CD4-positive, alpha-beta T cell (primary cell): Measurements from ENCODE around the gene LEKR1. TPM values are rescaled to one million over a fixed set of nuclear protein-coding genes. Genes with fewer than 3 reads are reported as not detected.
A peak's percentile ranks its signal among the peaks of the same experiment; 100 is the strongest.

ENCODE experiments used
- ATAC-seq: fragments of 200-7000 bp; cut with Tn5 transposase; one replicate; pipeline ENCODE4 v1.10.0; 2022; ENCODE audit warnings: mild to moderate bottlenecking; ENCODE audit not compliant: poor library complexity
- CTCF ChIA-PET: fragments of 350-600 bp; sonication (Branson Sonifier 250); formaldehyde crosslinking; loops from one replicate; lab custom pipeline; 2021; ENCODE audit warnings: antibody characterized with exemption, inconsistent platforms; lab: Charles Lee
- POLR2A ChIA-PET: fragments of 350-600 bp; sonication (Branson Sonifier 250); formaldehyde crosslinking; loops from one replicate; lab custom pipeline; 2021; ENCODE audit warnings: antibody characterized with exemption, inconsistent platforms; lab: Charles Lee
- DNase-seq, 14 experiments: peaks; one replicate each; pipeline ENCODE4 v3.0.0-alpha.2; 2013 to 2020; ENCODE audit warnings: mixed read lengths in 2 of 14
- H3K27ac ChIP-seq, 2 donors: one replicate each; pipeline versions ENCODE4 v1.5.1 to v1.7.0; 2013; ENCODE audit warnings: low read length in 2 of 2, low read depth in 1 of 2, mild to moderate bottlenecking in 1 of 2
- H3K27me3 ChIP-seq, 2 experiments: 1 replicate in 1 of 2; 2 replicates in 1 of 2; pipeline versions ENCODE4 v1.6.1 to v1.7.0; 2013; ENCODE audit warnings: low read length in 2 of 2, control low read depth in 1 of 2, mild to moderate bottlenecking in 1 of 2, moderate library complexity in 1 of 2; ENCODE audit not compliant: insufficient read depth in 2 of 2, control insufficient read depth in 1 of 2
- H3K36me3 ChIP-seq: one replicate; pipeline ENCODE4 v1.6.1; 2013; ENCODE audit warnings: low read length, control low read depth; ENCODE audit not compliant: insufficient read depth
- H3K4me1 ChIP-seq: one replicate; pipeline ENCODE4 v1.6.1; 2013; ENCODE audit warnings: low read length, control low read depth; ENCODE audit not compliant: insufficient read depth
- H3K4me3 ChIP-seq: one replicate; pipeline ENCODE4 v1.5.1; 2013; ENCODE audit warnings: mild to moderate bottlenecking, low read length, moderate library complexity
- H3K9me3 ChIP-seq, 2 experiments: 1 replicate in 1 of 2; 2 replicates in 1 of 2; pipeline versions ENCODE4 v1.6.1 to v1.7.0; 2013; ENCODE audit warnings: low read length in 2 of 2, mild to moderate bottlenecking in 2 of 2, control low read depth in 1 of 2, moderate library complexity in 1 of 2; ENCODE audit not compliant: control insufficient read depth in 1 of 2, insufficient read depth in 1 of 2
- H3K27ac Mint-ChIP-seq: one replicate; pipeline ENCODE4 v1.8.0; 2020; ENCODE audit warnings: mixed read lengths
- H3K27me3 Mint-ChIP-seq: one replicate; pipeline ENCODE4 v1.8.0; 2021; ENCODE audit warnings: mixed read lengths
- H3K36me3 Mint-ChIP-seq: one replicate; pipeline ENCODE4 v1.8.0; 2021; ENCODE audit warnings: low read depth, mixed read lengths
- H3K4me1 Mint-ChIP-seq: one replicate; pipeline ENCODE4 v1.8.0; 2021; ENCODE audit warnings: low read depth, mixed read lengths
- H3K4me3 Mint-ChIP-seq: one replicate; pipeline ENCODE4 v1.8.0; 2020; ENCODE audit warnings: mild to moderate bottlenecking, mixed read lengths
- H3K9me3 Mint-ChIP-seq: one replicate; pipeline ENCODE4 v1.8.0; 2020; ENCODE audit warnings: mixed read lengths
- CTCF ChIP-seq: fragments of 200-600 bp; IDR thresholded peaks from one replicate; pipeline ENCODE4 v1.8.0; 2022; ENCODE audit warnings: antibody characterized with exemption, mild to moderate bottlenecking
- intact Hi-C, 2 experiments: fragments of 100-400 bp; cut with DNase I in 1 of 2; cut with micrococcal nuclease in 1 of 2; formaldehyde crosslinking; loops; one replicate each; pipeline versions ENCODE4 v1.15.1 to v1.9.0; 2023 to 2025; cut with DNase I, micrococcal nuclease
- total RNA-seq, 174 experiments: library from RNA in 2 of 174; stranded (reverse) in 2 of 174; gene quantifications; one replicate each; pipeline ENCODE4 v1.2.3 and lab custom pipeline; 2021 to 2026

Gene LEKR1
- total RNA-seq, 2 experiments from 2014 or later, result 0.77 to 1.0 TPM

- DNase-seq (no peak), ATAC-seq (no peak)
- H3K27ac Mint-ChIP-seq, result peak overlapping the region; percentile 58
- peak overlapping the region; percentile 90 for H3K4me3 Mint-ChIP-seq
- no peak overlapping the region for H3K4me3 ChIP-seq
- ChIA-PET POLR2A (interaction anchor here (2.3 to 5.2 kb wide), 4 partner anchors 42 to 532 kb away, joined by 42 to 71 read pairs (median 46); partner anchors contain the start of genes CCNL1, SSR3 and TIPARP), CTCF (interaction anchor here (1.1 to 2.6 kb wide), 2 partner anchors 43 to 50 kb away, joined by 4 to 20 read pairs; no protein-coding TSS in a partner anchor)
- no peaks in the 10 kb centered on the region for H3K9me3 Mint-ChIP-seq
- peaks cover 32% of the 10 kb centered on the region for H3K4me1 ChIP-seq
- no peaks in the 10 kb centered on the region for H3K9me3 ChIP-seq
- H3K27ac ChIP-seq, result no peak overlapping the region
- no peaks in the 10 kb centered on the region for H3K27me3 Mint-ChIP-seq
- H3K36me3 Mint-ChIP-seq, result no peaks in the 10 kb centered on the region
- H3K4me1 Mint-ChIP-seq, result peaks cover 20% of the 10 kb centered on the region
- H3K36me3 ChIP-seq, result no peaks in the 10 kb centered on the region
- H3K27me3 ChIP-seq, result no peaks in the 10 kb centered on the region
- no peak for TF ChIP-seq CTCF
- intact Hi-C loops, result loop anchor here (2.0 to 5.0 kb wide), 4 partner anchors 270 to 535 kb away; partner anchors contain the start of gene SSR3 (in 1 of the 2)
Observed at GRCh38 chr3:157087373-157087772, 261.2 kb downstream of the LEKR1 start.

- no peaks in the 10 kb centered on the region for H3K9me3 Mint-ChIP-seq
- H3K4me1 Mint-ChIP-seq, result peaks cover 20% of the 10 kb centered on the region
- no peak for DNase-seq
- Histone ChIP-seq H3K9me3 (no peaks in the 10 kb centered on the region), H3K4me3 (peak overlapping the region; percentile 71), H3K36me3 (no peaks in the 10 kb centered on the region), H3K27ac (peak overlapping the region; percentile 92 to 93), H3K4me1 (peaks cover 28% of the 10 kb centered on the region), H3K27me3 (no peaks in the 10 kb centered on the region)
- intact Hi-C loops, result loop anchor here (2.0 to 5.0 kb wide), 5 partner anchors 271 to 536 kb away; partner anchors contain the start of genes SSR3 (in 1 of the 2) and TIPARP (in 1 of the 2)
- ATAC-seq, result no peak
- ChIA-PET POLR2A (interaction anchor here (0.6 to 5.2 kb wide), 17 partner anchors 10 to 563 kb away, joined by 3 to 71 read pairs (median 6); partner anchors contain the start of genes CCNL1, SSR3 and TIPARP), CTCF (interaction anchor here (1.1 to 2.6 kb wide), 5 partner anchors 26 to 414 kb away, joined by 3 to 20 read pairs (median 4); no protein-coding TSS in a partner anchor)
- no peaks in the 10 kb centered on the region for H3K27me3 Mint-ChIP-seq
- TF ChIP-seq CTCF, result no peak
- H3K36me3 Mint-ChIP-seq, result no peaks in the 10 kb centered on the region
- H3K4me3 Mint-ChIP-seq, result peak overlapping the region; percentile 90
- peak overlapping the region; percentile 99 for H3K27ac Mint-ChIP-seq
Observed at GRCh38 chr3:157087780-157088600, 261.8 kb downstream of the LEKR1 start.

- Mint-ChIP-seq H3K27ac (peak overlapping the region; percentile 99), H3K4me3 (peak overlapping the region; percentile 90), H3K27me3 (no peaks in the 10 kb centered on the region), H3K4me1 (peaks cover 20% of the 10 kb centered on the region), H3K36me3 (no peaks in the 10 kb centered on the region), H3K9me3 (no peaks in the 10 kb centered on the region)
- peak overlapping the region; percentile 71 for H3K4me3 ChIP-seq
- DNase-seq (peak; percentile 88 to 97 (median 92)), ATAC-seq (peak; percentile 83)
- CTCF ChIA-PET, result interaction anchor here (0.9 to 2.6 kb wide), 10 partner anchors 8 to 1283 kb away, joined by 3 to 20 read pairs (median 4); partner anchors contain the start of genes C3orf33, SSR3 and TIPARP
- TF ChIP-seq CTCF, result peak; percentile 14
- peaks cover 31% of the 10 kb centered on the region for H3K4me1 ChIP-seq
- no peaks in the 10 kb centered on the region for H3K36me3 ChIP-seq
- H3K27ac ChIP-seq, result peak overlapping the region; percentile 92 to 93
- intact Hi-C loops, result loop anchor here (1.0 to 5.0 kb wide), 6 partner anchors 41 to 605 kb away; partner anchors contain the start of genes SSR3 (in 1 of the 2) and TIPARP (in 1 of the 2)
- POLR2A ChIA-PET, result interaction anchor here (0.6 to 5.2 kb wide), 31 partner anchors 8 to 1235 kb away, joined by 3 to 71 read pairs (median 4); partner anchors contain the start of genes CCNL1, SSR3 and TIPARP
- no peaks in the 10 kb centered on the region for H3K9me3 ChIP-seq
- no peaks in the 10 kb centered on the region for H3K27me3 ChIP-seq
Observed at GRCh38 chr3:157088601-157089454, 262.7 kb downstream of the LEKR1 start.
